Epithelial cell of esophagus (primary cell): Measurements from ENCODE around the gene TMEM39B.

Experiments used
- DNase-seq: peaks from one replicate; pipeline ENCODE4 v3.0.0; 2010; ENCODE audit warnings: low read depth
- H3K4me3 ChIP-seq: 2 replicates; pipeline ENCODE4 v1.5.1; 2011; ENCODE audit warnings: mild to moderate bottlenecking, low read length, control low read depth
- TF ChIP-seq, protein P1 (sequence below): IDR thresholded peaks from 2 replicates; pipeline ENCODE4 v1.5.1; 2011; ENCODE audit warnings: low read depth, mild to moderate bottlenecking, low read length, control low read depth, inconsistent platforms; ENCODE audit not compliant: insufficient read depth; ENCODE audit errors: missing control alignments

The TMEM39B gene

GRCh38 chr1:32066489-32066873 lies 6.3 kb upstream of the TMEM39B start:
- DNase-seq: peak; percentile 96
- no peak overlapping the region for H3K4me3 ChIP-seq
- TF ChIP-seq, protein P1, sequence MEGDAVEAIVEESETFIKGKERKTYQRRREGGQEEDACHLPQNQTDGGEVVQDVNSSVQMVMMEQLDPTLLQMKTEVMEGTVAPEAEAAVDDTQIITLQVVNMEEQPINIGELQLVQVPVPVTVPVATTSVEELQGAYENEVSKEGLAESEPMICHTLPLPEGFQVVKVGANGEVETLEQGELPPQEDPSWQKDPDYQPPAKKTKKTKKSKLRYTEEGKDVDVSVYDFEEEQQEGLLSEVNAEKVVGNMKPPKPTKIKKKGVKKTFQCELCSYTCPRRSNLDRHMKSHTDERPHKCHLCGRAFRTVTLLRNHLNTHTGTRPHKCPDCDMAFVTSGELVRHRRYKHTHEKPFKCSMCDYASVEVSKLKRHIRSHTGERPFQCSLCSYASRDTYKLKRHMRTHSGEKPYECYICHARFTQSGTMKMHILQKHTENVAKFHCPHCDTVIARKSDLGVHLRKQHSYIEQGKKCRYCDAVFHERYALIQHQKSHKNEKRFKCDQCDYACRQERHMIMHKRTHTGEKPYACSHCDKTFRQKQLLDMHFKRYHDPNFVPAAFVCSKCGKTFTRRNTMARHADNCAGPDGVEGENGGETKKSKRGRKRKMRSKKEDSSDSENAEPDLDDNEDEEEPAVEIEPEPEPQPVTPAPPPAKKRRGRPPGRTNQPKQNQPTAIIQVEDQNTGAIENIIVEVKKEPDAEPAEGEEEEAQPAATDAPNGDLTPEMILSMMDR: no peak

GRCh38 chr1:32068957-32069588 lies 3.7 kb upstream of the TMEM39B start:
- no peak overlapping the region for H3K4me3 ChIP-seq
- peak; percentile 40 for DNase-seq
- TF ChIP-seq, protein P1: no peak

GRCh38 chr1:32071758-32072621 lies 749 bp upstream of the TMEM39B start:
- H3K4me3 ChIP-seq: peak overlapping the region; percentile 75
- DNase-seq: peak; percentile 57

DNA sequence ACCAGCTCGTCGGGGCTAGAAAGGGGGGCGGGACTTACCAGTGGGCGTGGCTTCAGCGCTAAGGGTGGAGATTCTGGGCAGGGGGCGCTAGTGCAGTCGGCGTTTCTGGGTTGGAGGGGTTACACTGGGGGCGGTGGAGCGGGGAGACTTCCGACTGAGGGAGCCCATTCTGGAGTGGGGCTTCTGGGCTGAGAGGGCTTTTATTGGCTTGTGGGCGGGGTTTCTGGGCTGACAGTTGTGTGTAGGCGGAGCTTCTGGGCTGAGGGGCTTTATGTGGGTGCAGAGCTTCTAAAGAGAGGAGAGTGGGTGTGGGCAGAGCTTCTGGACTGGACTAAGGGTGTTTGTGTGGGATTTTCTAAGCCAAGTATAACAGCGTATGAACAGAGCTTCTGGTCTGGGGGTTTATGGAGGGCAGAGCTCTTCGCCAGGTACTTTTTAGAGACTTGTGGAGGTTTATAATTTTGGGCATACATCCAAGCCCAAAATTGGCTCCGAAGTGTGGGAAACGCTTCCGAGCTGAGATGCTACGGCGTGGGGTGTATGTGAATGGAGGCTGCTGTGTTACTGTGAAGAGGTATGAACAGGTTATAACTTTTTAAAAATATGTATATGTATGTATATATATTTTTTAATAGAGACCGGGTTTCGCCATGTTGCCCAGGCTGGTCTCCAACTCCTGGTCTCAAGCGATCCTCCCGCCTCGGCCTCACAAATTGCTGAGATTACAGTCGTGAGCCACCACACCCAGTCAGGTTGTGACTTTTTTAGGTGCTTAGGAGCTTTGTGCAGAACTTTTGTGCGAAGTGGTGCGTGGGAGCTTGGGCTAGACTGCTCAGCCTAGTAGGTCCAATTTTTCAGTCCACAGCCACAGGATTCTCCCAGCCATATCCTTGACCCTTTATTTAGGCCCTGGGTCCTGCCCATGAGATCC lies 825 bp downstream of the TMEM39B start:
- DNase-seq: no peak
- TF ChIP-seq, protein P1: peak; percentile 9
- H3K4me3 ChIP-seq: peak overlapping the region; percentile 75

More at GRCh38 chr1:32071758-32072621, 749 bp upstream of the TMEM39B start:
- TF ChIP-seq, protein P1: no peak

DNA sequence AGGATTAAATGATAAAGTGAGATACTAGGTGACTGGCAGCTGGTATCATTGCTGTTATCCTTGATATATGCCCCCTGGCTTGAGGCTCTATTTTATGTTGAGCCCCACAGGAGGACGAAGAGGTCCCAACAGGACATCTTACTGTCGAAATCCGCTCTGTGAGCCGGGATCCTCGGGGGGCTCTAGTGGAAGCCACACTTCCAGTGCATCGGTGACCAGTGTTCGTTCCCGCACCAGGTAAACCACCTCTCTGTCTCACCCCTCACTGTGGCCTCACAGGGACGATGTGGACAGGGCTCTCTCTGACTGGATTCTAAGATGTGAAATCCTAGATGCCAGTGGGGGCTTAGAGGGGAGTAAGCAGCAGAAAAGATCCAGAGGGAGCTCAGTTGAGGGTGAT lies 2.1 kb downstream of the TMEM39B start:
- DNase-seq: no peak
- TF ChIP-seq, protein P1: no peak
- H3K4me3 ChIP-seq: no peak overlapping the region

GRCh38 chr1:32077451-32077850 lies 4.7 kb downstream of the TMEM39B start:
- no peak for DNase-seq
- TF ChIP-seq, protein P1: no peak
- H3K4me3 ChIP-seq: no peak overlapping the region
